HG02759 (cell line): Measurements from ENCODE around the gene TP53RK.
A peak's percentile ranks its signal among the peaks of the same experiment; 100 is the strongest.

Experiments used
- ATAC-seq: cut with Tn5 transposase; IDR thresholded peaks from one replicate; pipeline ENCODE4 v1.9.1; 2021; ENCODE audit warnings: mild to moderate bottlenecking, moderate library complexity; ENCODE audit not compliant: unreplicated experiment

The TP53RK gene

GRCh38 chr20:46689082-46689753 is at the start of gene TP53RK:
Gene TP53RK (minus strand): TSS chr20:46689444. CDS start chr20:46689414, 30 bp downstream.
- peak; percentile 94 for ATAC-seq

- ATAC-seq: no peak
Observed at GRCh38 chr20:46735436-46735835, 46.2 kb upstream of the TP53RK start.

GRCh38 chr20:46731770-46732169 is 42.5 kb upstream of the TP53RK start:
- ATAC-seq: no peak

- no peak for ATAC-seq
Observed at GRCh38 chr20:46725186-46726165, 36.2 kb upstream of the TP53RK start.

- no peak for ATAC-seq
Observed at GRCh38 chr20:46724343-46724959, 35.2 kb upstream of the TP53RK start.

GRCh38 chr20:46723039-46723438 is 33.8 kb upstream of the TP53RK start:
- ATAC-seq: no peak

GRCh38 chr20:46722450-46722849 is 33.2 kb upstream of the TP53RK start:
- no peak for ATAC-seq

GRCh38 chr20:46721476-46721875 is 32.2 kb upstream of the TP53RK start:
- ATAC-seq: no peak

- no peak for ATAC-seq
Observed at GRCh38 chr20:46720776-46721425, 31.7 kb upstream of the TP53RK start.

- no peak for ATAC-seq
Observed at GRCh38 chr20:46720019-46720418, 30.8 kb upstream of the TP53RK start.

- ATAC-seq: no peak
Observed at GRCh38 chr20:46717818-46718541, 28.7 kb upstream of the TP53RK start.

- no peak for ATAC-seq
Observed at GRCh38 chr20:46715292-46715756, 26.1 kb upstream of the TP53RK start.

- ATAC-seq: no peak
Observed at GRCh38 chr20:46713957-46714834, 25.0 kb upstream of the TP53RK start.

- ATAC-seq: no peak
Observed at GRCh38 chr20:46712056-46712636, 22.9 kb upstream of the TP53RK start.

- ATAC-seq: no peak
Observed at GRCh38 chr20:46710153-46710913, 21.1 kb upstream of the TP53RK start.

- no peak for ATAC-seq
Observed at GRCh38 chr20:46709459-46710152, 20.4 kb upstream of the TP53RK start, which contains the start of gene SLC2A10. Gene SLC2A10 (plus strand): TSS chr20:46709649. CDS start chr20:46709737, 88 bp downstream.

GRCh38 chr20:46709055-46709458 is 19.8 kb upstream of the TP53RK start:
- no peak for ATAC-seq
